Epithelial cell of proximal tubule (primary cell): ENCODE measurements around the gene FAM168A. TPM values are rescaled to one million over a fixed set of nuclear protein-coding genes. Genes with fewer than 3 reads are reported as not detected.

ENCODE experiments used
- DNase-seq: peaks from one replicate; pipeline ENCODE4 v3.0.0-alpha.2; 2011; ENCODE audit warnings: low read depth
- H3K4me3 ChIP-seq: 2 replicates; pipeline ENCODE4 v1.5.1; 2011; ENCODE audit warnings: low read depth, mild to moderate bottlenecking, low read length
- CTCF ChIP-seq: conservative IDR thresholded peaks from 2 replicates; pipeline ENCODE4 v1.5.1; 2012; ENCODE audit warnings: low read depth, mild to moderate bottlenecking, low read length
- total RNA-seq: library from RNA; depleted of rRNA; stranded (reverse); fragments of >200 nt; gene quantifications from 2 replicates; pipeline ENCODE4 v1.2.3, GENCODE V29; 2015

The FAM168A gene
- total RNA-seq, 1 donor from 2014 or later = 10.0 TPM

DNA sequence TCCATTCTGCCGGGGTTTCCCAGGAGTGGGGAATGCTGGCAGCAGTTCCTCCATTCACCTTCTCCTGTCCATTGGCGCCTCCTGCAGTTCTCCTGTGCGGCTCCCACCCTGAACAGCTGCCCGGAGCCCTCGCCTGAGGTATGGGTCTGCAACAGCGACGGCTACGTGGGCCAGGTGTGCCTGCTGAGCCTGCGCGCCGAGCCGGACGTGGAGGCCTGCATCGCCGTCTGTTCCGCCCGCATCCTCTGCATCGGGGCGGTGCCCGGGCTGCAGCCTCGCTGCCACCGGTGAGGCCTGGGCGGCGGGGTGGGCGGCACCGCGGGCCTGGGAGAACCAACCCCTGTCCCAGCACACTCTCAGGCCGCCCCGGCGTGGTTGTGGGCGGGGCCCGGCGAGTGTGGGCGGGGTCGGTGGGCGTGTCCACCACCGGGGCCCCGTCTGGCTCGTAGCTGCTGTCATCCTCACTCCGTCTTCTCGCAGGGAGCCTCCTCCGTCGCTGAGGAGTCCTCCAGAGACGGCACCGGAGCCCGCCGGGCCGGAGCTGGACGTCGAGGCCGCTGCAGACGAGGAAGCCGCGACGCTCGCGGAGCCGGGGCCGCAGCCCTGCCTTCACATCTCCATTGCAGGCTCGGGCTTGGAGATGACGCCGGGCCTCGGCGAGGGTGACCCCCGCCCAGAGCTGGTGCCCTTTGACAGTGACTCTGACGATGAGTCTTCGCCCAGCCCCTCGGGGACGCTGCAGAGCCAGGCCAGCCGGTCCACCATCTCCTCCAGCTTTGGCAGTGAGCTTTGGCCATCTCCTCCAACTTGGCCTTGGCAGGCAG, 235.7 kb downstream of the FAM168A start:
- DNase-seq = no peak
- no peak overlapping the region for H3K4me3 ChIP-seq
- TF ChIP-seq CTCF = no peak

DNA sequence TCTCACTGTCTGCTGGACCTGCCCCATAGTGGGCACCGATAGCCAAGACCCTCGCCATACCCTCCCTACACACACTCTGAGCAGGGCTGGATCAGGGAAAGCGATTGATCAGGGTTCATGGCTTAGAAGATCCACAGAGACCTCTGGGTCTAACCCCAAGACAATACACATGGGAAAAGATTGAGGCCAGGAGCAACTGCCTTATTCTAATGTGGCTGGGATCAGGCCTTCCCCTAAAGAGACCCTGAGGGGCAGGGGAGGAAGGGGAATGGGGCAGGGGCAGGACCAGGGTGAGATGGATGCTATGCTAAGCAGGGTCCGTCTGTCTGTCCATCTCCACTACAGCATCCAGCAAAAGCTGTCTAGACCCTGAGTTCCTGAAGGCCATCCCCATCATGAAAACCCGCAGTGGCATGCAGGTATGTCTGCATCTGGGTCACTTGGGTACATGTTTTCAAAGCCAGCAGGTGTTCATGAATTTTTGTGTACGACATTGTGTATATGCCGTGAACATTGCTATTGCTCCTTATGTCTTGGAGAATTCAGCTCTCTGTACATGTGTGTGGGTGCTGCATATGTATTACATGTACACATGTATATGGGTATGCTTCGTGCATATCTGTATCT, 237.1 kb downstream of the FAM168A start:
- no peak for TF ChIP-seq CTCF
- no peak for DNase-seq

DNA sequence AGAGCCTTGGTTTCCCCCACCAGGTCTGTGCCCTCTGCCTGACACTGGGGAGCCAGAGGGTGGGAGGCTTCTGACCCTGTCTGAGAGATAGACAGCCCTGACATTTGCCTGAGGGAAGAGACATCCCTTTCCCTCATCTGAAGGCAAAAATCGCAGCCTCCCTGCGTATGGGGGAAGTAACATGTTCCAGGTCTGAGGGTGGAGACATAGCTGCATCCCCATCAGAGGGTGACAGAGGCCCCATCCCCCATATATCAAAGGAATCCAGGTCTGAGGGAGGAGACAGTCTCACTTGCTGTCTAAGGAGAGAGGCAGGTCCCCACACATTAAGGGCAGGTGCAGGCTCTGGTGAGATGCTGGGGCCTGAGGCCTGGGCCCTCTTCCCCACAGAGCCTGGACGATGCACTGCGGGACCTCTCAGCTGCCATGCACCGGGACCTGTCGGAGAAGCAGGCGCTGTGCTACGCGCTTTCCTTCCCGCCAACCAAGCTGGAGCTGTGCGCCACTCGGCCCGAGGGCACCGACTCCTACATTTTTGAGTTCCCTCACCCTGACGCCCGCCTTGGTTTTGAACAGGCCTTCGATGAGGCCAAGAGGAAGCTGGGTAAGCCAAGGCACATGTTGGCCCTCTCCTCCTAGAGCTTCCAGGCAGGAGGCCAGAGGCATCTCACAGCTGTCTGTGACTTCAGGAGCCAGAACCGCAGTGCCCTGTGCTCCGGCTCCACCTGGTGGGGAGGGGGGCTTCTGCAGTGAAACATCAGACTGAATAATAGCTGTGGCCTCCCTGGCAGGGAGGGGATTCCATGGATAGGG, 237.8 kb downstream of the FAM168A start:
- peak; percentile 60 for TF ChIP-seq CTCF
- no peak for DNase-seq
- no peak overlapping the region for H3K4me3 ChIP-seq

More for the DNA sequence above, 237.1 kb downstream of the FAM168A start:
- no peak overlapping the region for H3K4me3 ChIP-seq

GRCh38 chr11:73359341-73359740, 238.6 kb downstream of the FAM168A start:
- TF ChIP-seq CTCF = no peak
- no peak for DNase-seq
- no peak overlapping the region for H3K4me3 ChIP-seq

- no peak overlapping the region for H3K4me3 ChIP-seq
- DNase-seq = no peak
- TF ChIP-seq CTCF = no peak
Observed at GRCh38 chr11:73358071-73358470, 239.8 kb downstream of the FAM168A start.

DNA sequence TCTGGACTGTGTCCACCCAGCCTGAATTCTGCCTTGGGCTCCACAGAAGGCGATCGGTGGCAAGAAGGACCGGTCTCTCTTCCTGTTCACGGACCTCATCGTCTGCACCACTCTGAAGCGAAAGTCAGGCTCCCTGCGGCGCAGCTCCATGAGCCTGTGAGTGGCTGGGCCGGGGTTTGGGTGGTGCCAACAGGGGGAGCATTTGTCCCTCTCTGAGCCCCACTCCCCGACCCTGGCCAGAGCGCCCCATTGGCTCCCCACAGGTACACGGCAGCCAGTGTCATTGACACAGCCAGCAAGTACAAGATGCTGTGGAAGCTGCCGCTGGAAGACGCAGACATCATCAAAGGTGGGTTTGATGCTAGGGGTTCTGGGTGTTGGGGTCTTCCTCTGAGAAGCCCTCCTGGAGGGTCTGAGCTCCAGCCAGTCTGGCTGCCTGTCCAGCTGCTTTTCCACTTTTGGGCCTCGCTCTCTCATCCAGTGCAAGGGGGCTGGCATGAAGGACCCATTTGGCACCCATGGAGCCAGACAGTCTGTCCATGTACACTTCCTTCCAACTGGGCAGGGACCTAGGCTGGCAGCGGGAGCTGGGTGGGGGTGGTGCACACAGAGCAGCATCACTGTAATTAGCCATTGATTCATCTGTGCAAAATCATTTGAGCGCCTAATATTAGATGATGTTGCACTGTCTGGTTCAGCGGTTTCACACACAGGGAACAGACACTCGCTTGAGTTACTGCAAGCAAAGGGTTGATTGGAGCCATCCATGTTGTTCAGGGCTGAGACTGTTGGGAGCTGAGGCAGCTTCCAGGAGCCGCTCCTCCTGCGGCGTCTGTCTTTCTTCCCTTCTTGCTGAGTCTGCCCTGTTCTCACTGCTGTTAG, 240.7 kb downstream of the FAM168A start:
- H3K4me3 ChIP-seq = no peak overlapping the region
- DNase-seq = no peak
- TF ChIP-seq CTCF = no peak
